KOPT-K1 (cell line): Measurements from ENCODE around the gene TRIM33.

Source experiments
- H3K27ac ChIP-seq: fragments of 200-600 bp; sonication (generic); 2 replicates; pipeline ENCODE4 v1.5.1; 2016; ENCODE audit warnings: antibody characterized with exemption, mild to moderate bottlenecking, low read depth, low read length; ENCODE audit not compliant: poor library complexity, severe bottlenecking
- H3K36me3 ChIP-seq: fragments of 200-600 bp; sonication (generic); 2 replicates; pipeline ENCODE4 v1.5.1; 2017; ENCODE audit warnings: antibody characterized with exemption, mild to moderate bottlenecking, low read length, moderate library complexity; ENCODE audit not compliant: insufficient read depth
- H3K9me3 ChIP-seq: fragments of 200-600 bp; sonication (generic); 2 replicates; pipeline ENCODE4 v1.5.1; 2017; ENCODE audit warnings: antibody characterized with exemption, low read length, mild to moderate bottlenecking; ENCODE audit not compliant: insufficient read depth, poor library complexity, severe bottlenecking

TRIM33 gene

GRCh38 chr1:114347431-114348209 lies 163.4 kb downstream of the TRIM33 start:
- Histone ChIP-seq H3K36me3 (no peaks in the 10 kb centered on the region), H3K9me3 (no peaks in the 10 kb centered on the region), H3K27ac (no peak overlapping the region)

GRCh38 chr1:114346480-114347029 lies 164.4 kb downstream of the TRIM33 start:
- no peaks in the 10 kb centered on the region for H3K9me3 ChIP-seq
- no peaks in the 10 kb centered on the region for H3K36me3 ChIP-seq
- H3K27ac ChIP-seq, result no peak overlapping the region

- no peaks in the 10 kb centered on the region for H3K36me3 ChIP-seq
- no peaks in the 10 kb centered on the region for H3K9me3 ChIP-seq
- no peak overlapping the region for H3K27ac ChIP-seq
Measured at GRCh38 chr1:114345930-114346479, 165.0 kb downstream of the TRIM33 start.

GRCh38 chr1:114344656-114345055 lies 166.3 kb downstream of the TRIM33 start:
- H3K27ac ChIP-seq, result no peak overlapping the region
- H3K9me3 ChIP-seq, result no peaks in the 10 kb centered on the region
- no peaks in the 10 kb centered on the region for H3K36me3 ChIP-seq
